Gastroesophageal sphincter (tissue), 4 donors: ENCODE measurements around the gene DTX4. TPM values are rescaled to one million over a fixed set of nuclear protein-coding genes. Genes with fewer than 3 reads are reported as not detected.

Experiments used
- ATAC-seq: fragments of 150-250 bp; one replicate; pipeline ENCODE4 v1.9.1; 2016; ENCODE audit warnings: mild to moderate bottlenecking, moderate library complexity
- H3K27ac ChIP-seq, 4 donors: fragments of 200-600 bp; sonication (generic) in 3 of 4; 1 replicate in 3 of 4; 2 replicates in 1 of 4; pipeline ENCODE4 v1.5.1; 2016 to 2019
- H3K27me3 ChIP-seq: fragments of 200-600 bp; sonication (generic); one replicate; pipeline ENCODE4 v1.5.1; 2019
- H3K36me3 ChIP-seq, 2 donors: fragments of 200-600 bp; sonication (generic); one replicate each; pipeline ENCODE4 v1.5.1; 2019; ENCODE audit warnings: control low read depth in 1 of 2
- H3K4me1 ChIP-seq, 3 donors: fragments of 200-600 bp; sonication (generic); 1 replicate in 2 of 3; 2 replicates in 1 of 3; pipeline ENCODE4 v1.5.1; 2016 to 2019; ENCODE audit warnings: control low read depth in 2 of 3
- H3K4me3 ChIP-seq, 2 donors: fragments of 200-600 bp; sonication (generic); one replicate each; pipeline ENCODE4 v1.5.1; 2019; ENCODE audit warnings: mild to moderate bottlenecking in 1 of 2, moderate library complexity in 1 of 2
- H3K9me3 ChIP-seq, 3 donors: fragments of 200-600 bp; sonication (generic); one replicate each; pipeline ENCODE4 v1.5.1; 2017 to 2019; ENCODE audit warnings: control low read depth in 2 of 3
- EP300 ChIP-seq: sonication (generic); formaldehyde crosslinking; IDR thresholded peaks from one replicate; pipeline ENCODE4 v1.6.1; 2017; ENCODE audit warnings: antibody characterized with exemption, mild to moderate bottlenecking
- POLR2A ChIP-seq, 2 donors: fragments of 450-650 bp; IDR thresholded peaks; one replicate each; pipeline ENCODE4 v1.6.1; 2017; ENCODE audit warnings: antibody characterized with exemption in 2 of 2, mild to moderate bottlenecking in 2 of 2, moderate library complexity in 1 of 2
- POLR2AphosphoS5 ChIP-seq: sonication (generic); formaldehyde crosslinking; IDR thresholded peaks from one replicate; pipeline ENCODE4 v1.6.1; 2017; ENCODE audit warnings: antibody characterized with exemption
- WGBS, 2 donors: methylation state at CpG; one replicate each; pipeline ENCODE4 v1.1.5; 2018; ENCODE audit warnings: low coverage in 1 of 2; 5-methylcytosine and 5-hydroxymethylcytosine counted together
- total RNA-seq, 4 donors: library from RNA; depleted of rRNA; stranded (reverse); fragments of >200 nt; gene quantifications; one replicate each; pipeline ENCODE4 v1.1.0, GENCODE V29; 2016
- TF ChIP-seq, protein P1 (sequence below), 4 experiments: fragments of 200-600 bp in 2 of 4; fragments of 450-650 bp in 2 of 4; sonication (generic) in 1 of 4; IDR thresholded peaks; one replicate each; pipeline ENCODE4 v1.5.1; 2017 to 2019; ENCODE audit warnings: antibody characterized with exemption in 4 of 4, mild to moderate bottlenecking in 2 of 4, moderate library complexity in 2 of 4

The DTX4 gene
- total RNA-seq, 4 donors from 2014 or later, result 2.0 to 6.8 (median 6.2) TPM

DNA sequence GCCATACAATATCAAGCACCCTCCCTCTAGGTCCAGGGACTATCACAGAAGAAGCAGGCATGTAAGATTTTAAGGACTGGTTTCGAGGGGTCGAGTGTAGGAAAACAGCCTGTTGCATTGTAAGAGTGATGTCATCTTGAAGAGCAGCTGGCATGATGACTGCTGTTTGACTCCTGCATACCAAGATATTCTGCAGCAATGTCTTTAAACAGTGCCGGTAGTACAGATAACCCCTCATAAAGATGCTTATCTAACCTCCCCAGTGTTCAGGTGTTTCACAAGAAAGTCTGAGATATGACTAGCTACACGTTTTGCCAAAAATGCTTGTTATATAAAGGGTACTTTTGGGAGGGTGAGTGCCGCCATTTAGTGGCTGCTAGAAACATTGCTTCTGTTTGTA lies 17.3 kb upstream of the DTX4 start:
- H3K36me3 ChIP-seq, result peaks cover 0 to 17% of the 10 kb centered on the region in 2 donors
- TF ChIP-seq, protein P1, sequence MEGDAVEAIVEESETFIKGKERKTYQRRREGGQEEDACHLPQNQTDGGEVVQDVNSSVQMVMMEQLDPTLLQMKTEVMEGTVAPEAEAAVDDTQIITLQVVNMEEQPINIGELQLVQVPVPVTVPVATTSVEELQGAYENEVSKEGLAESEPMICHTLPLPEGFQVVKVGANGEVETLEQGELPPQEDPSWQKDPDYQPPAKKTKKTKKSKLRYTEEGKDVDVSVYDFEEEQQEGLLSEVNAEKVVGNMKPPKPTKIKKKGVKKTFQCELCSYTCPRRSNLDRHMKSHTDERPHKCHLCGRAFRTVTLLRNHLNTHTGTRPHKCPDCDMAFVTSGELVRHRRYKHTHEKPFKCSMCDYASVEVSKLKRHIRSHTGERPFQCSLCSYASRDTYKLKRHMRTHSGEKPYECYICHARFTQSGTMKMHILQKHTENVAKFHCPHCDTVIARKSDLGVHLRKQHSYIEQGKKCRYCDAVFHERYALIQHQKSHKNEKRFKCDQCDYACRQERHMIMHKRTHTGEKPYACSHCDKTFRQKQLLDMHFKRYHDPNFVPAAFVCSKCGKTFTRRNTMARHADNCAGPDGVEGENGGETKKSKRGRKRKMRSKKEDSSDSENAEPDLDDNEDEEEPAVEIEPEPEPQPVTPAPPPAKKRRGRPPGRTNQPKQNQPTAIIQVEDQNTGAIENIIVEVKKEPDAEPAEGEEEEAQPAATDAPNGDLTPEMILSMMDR (IDR thresholded peaks at IDR 0.05), result no peak
- TF ChIP-seq POLR2AphosphoS5, result no peak
- TF ChIP-seq POLR2A (IDR thresholded peaks at IDR 0.05), result no peak
- no peak for TF ChIP-seq EP300
- H3K27ac ChIP-seq, result no peak overlapping the region
- no peaks in the 10 kb centered on the region for H3K27me3 ChIP-seq
- WGBS, 2 donors, result 64 to 81% methylated on average over 3 to 4 of the region's 5 CpGs
- H3K4me1 ChIP-seq, result peaks cover 0 to 7% (median 0%) of the 10 kb centered on the region in 3 donors
- H3K9me3 ChIP-seq, result no peaks in the 10 kb centered on the region
- ATAC-seq, result no peak
- H3K4me3 ChIP-seq, result no peak overlapping the region

DNA sequence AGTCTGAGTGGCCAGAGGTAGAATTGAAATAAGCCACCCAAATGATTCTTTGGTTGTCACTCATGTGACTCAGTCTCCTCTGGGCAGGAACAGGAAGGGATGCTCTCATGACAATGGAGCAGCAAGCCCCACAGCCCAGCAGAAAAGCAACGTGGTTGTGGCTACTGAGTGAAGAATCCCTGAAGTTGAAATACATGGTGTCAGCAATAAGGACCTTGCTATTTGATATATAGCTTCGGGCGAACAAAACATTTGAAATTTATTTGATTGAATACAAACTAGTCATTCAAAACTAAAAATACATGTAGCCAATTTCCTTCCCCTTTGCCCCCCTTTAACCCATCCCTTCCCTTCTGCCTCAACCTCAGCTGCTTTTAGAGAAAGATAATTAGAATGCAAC lies 14.5 kb upstream of the DTX4 start:
- no peaks in the 10 kb centered on the region for H3K9me3 ChIP-seq
- ATAC-seq, result no peak
- whole genome bisulfite sequencing, 2 donors, result 50 to 56% methylated on average over 3 of the region's 3 CpGs

DNA sequence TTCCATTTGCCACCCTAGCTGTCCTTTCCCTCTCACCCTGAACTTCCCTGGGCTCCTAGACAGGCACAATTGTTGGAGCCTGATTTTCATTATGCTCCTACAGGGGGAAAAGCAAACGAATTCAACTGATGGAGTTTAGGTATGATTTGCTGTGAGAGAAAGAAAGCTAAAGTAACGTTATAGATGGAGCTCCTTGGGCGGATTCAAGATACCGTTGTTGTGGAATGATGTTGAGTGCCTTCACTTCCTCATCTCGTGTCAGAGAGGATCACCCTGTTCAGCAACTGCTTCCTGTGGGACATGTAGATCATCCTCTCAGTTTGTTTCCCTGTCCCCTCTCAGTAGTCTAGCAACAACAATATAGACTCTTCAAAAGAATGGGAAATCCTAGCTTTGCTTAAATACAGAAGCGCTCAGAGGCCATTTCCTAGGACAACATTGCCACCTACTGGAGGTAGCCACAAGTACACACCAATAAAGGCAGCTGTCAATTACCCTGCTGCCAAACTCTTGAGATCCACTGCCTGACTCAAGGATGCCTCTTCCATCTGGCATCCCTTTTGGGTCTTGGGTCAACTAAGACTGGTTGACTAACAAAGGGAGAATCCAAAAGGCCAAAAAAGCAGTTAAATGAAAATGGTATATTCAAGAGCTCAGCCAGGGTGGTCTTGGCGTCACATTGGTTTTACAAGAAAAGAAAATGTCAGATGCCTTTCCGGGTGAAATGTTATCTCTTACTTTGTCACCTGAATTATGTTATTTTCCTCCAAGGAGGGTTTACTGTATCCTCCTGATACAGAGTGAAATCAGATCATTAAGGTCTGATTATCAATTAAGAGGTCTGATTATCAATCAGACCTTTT lies 13.5 kb upstream of the DTX4 start:
- H3K27ac ChIP-seq, result no peak overlapping the region
- TF ChIP-seq EP300, result no peak
- TF ChIP-seq, protein P1 (IDR thresholded peaks at IDR 0.05), result peak; percentile 43 to 75 (median 74)
- H3K36me3 ChIP-seq, result no peaks in the 10 kb centered on the region
- H3K9me3 ChIP-seq, result no peaks in the 10 kb centered on the region
- peaks cover 18% of the 10 kb centered on the region for H3K27me3 ChIP-seq
- peaks cover 0 to 7% (median 0%) of the 10 kb centered on the region in 3 donors for H3K4me1 ChIP-seq
- peak; percentile 79 for ATAC-seq
- 28 to 32% methylated on average over 5 to 8 of the region's 8 CpGs for WGBS, 2 donors
- H3K4me3 ChIP-seq, result no peak overlapping the region

More for the DNA sequence above, 14.5 kb upstream of the DTX4 start:
- Histone ChIP-seq H3K4me3 (no peak overlapping the region), H3K4me1 (peaks cover 0 to 7% (median 0%) of the 10 kb centered on the region in 3 donors), H3K27me3 (peaks cover 15% of the 10 kb centered on the region), H3K36me3 (peaks cover 0 to 6% of the 10 kb centered on the region in 2 donors), H3K27ac (no peak overlapping the region)
- TF ChIP-seq EP300, result no peak
- TF ChIP-seq POLR2A (IDR thresholded peaks at IDR 0.05), result no peak
- no peak for TF ChIP-seq POLR2AphosphoS5
- TF ChIP-seq, protein P1 (IDR thresholded peaks at IDR 0.05), result no peak

DNA sequence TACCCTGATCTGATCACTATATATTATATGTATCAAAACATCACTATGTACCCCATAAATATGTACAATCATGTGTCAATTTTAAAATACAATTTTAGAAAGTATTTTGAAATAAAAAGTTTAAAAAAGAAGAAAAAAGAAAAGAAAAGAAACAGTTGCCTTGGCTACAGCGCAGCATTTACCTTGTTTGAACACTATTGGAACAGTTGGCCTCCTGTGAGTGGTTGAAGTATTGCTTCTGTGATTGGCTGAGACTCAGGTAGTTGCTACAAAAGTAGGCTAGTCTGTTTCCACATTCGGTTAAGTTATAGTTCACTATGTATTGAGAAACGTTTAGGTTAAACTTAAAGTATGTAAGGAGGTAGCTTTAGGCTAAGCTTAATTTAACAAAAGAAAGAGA lies 7.9 kb upstream of the DTX4 start:
- H3K9me3 ChIP-seq, result no peaks in the 10 kb centered on the region
- H3K27ac ChIP-seq, result no peak overlapping the region
- 69 to 82% methylated on average over 2 to 3 of the region's 3 CpGs for WGBS, 2 donors
- TF ChIP-seq POLR2AphosphoS5, result no peak
- ATAC-seq, result no peak
- H3K4me3 ChIP-seq, result no peak overlapping the region
- no peaks in the 10 kb centered on the region for H3K36me3 ChIP-seq
- no peaks in the 10 kb centered on the region for H3K4me1 ChIP-seq
- peaks cover 24% of the 10 kb centered on the region for H3K27me3 ChIP-seq

DNA sequence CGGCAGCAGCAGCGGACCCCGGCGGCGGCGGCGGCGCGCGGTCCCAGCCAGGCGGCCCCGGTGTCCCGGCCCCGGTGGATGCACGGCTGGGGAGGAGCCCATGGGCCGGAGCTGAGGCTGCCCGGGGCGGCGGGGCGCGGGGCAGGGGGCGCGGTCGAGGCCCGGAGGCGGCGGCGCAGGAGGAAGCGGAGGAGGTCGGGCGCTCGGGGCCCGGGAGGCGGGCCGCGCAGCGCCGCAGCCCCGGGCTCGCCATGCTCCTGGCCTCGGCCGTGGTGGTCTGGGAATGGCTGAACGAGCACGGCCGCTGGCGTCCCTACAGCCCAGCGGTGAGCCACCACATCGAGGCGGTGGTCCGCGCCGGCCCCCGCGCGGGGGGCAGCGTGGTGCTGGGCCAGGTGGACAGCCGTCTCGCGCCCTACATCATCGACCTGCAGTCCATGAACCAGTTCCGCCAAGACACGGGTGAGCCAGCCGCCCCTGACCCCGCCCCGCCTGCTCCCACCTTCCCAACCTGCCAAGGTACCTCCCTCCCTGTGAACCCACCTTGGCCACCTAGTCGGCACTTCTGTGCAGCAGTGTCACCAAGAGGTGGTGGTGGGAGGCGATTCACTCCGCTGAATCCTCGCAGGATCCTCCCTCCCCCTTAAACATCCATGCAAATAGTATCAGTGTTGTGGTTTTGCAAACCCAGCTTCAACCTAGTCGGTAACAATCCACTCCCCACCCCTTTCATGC lies 580 bp downstream of the DTX4 start:
- H3K4me1 ChIP-seq, result peaks cover 0 to 26% (median 11%) of the 10 kb centered on the region in 3 donors
- peaks cover 14% of the 10 kb centered on the region for H3K27me3 ChIP-seq
- no peaks in the 10 kb centered on the region for H3K9me3 ChIP-seq
- no peak for TF ChIP-seq POLR2AphosphoS5
- no peaks in the 10 kb centered on the region for H3K36me3 ChIP-seq
- peak overlapping the region; percentile 50 to 73 for H3K4me3 ChIP-seq
- ATAC-seq, result peak; percentile 13
- 0 to 4% methylated on average over 1 to 4 of the region's 70 CpGs for WGBS, 2 donors
- peak overlapping the region in 3 of 4 donors; percentile 66 to 77 (median 73) for H3K27ac ChIP-seq
